K562 (cell line): Measurements from ENCODE around the gene CFD. TPM values are rescaled to one million over a fixed set of nuclear protein-coding genes. Genes with fewer than 3 reads are reported as not detected.

Source experiments
- CSDE1 ChIP-seq, 2 experiments: fragments of 450-650 bp; IDR thresholded peaks; 2 replicates each; pipeline ENCODE4 v1.6.1; 2016; ENCODE audit warnings: mild to moderate bottlenecking in 1 of 2
- DPF2 ChIP-seq: fragments of 450-650 bp; IDR thresholded peaks from 2 replicates; pipeline ENCODE4 v1.6.1; 2016
- RBM14 ChIP-seq: fragments of 200-400 bp; formaldehyde crosslinking; IDR thresholded peaks from 2 replicates; pipeline ENCODE4 v1.6.1; 2018; ENCODE audit warnings: low read depth, mild to moderate bottlenecking, low read length, moderate library complexity, borderline replicate concordance; ENCODE audit not compliant: insufficient read depth
- TARDBP ChIP-seq: fragments of 450-650 bp; IDR thresholded peaks from 2 replicates; pipeline ENCODE4 v1.6.1; 2016
- XRCC4 ChIP-seq: IDR thresholded peaks from one replicate; pipeline ENCODE4 v1.6.1; 2011; ENCODE audit not compliant: insufficient read depth, insufficient read length; ENCODE audit errors: extremely low read depth
- ZNF12 ChIP-seq: sonication (generic); formaldehyde crosslinking; IDR thresholded peaks from 2 replicates; pipeline ENCODE4 v1.4.0; 2020; ENCODE audit warnings: mild to moderate bottlenecking, missing genetic modification reagents
- ZNF699 ChIP-seq: fragments of 250-450 bp; sonication (Bioruptor Pico); IDR thresholded peaks from 2 replicates; pipeline ENCODE4 v1.8.0; 2021; ENCODE audit warnings: mild to moderate bottlenecking, moderate library complexity; ENCODE audit not compliant: insufficient replicate concordance
- polyA plus RNA-seq, 8 experiments: library from polyadenylated mRNA; depleted of rRNA in 4 of 8; stranded (reverse) in 5 of 8; unstranded in 3 of 8; fragments of >200 nt; fragmentation: Nextera tagmentation in 2 of 8; fragmentation: Illumina TruSeq in 1 of 8; extraction: Ambion mirVana in 2 of 8; extraction: Trizol in 1 of 8; gene quantifications; 2 replicates each; pipeline versions ENCODE4 v1.2.1 to v1.2.3, GENCODE V29; 2011 to 2014; ENCODE audit warnings: inconsistent platforms in 1 of 8, missing spikeins in 1 of 8
- total RNA-seq, 7 experiments: library from RNA; depleted of rRNA in 6 of 7; stranded (reverse); fragments of >200 nt in 6 of 7; fragmentation: Illumina TruSeq in 2 of 7; extraction: Trizol in 2 of 7; gene quantifications; 2 replicates each; pipeline versions ENCODE4 v1.2.1 to v1.2.3, GENCODE V29; 2011 to 2021; ENCODE audit warnings: low replicate concordance in 1 of 7
- TF ChIP-seq, protein P1 (sequence below): fragments of 450-650 bp; formaldehyde crosslinking; IDR thresholded peaks from 2 replicates; pipeline ENCODE4 v1.4.0; 2020; ENCODE audit warnings: mild to moderate bottlenecking, moderate library complexity
- TF ChIP-seq, protein P2 (sequence below): fragments of 200-800 bp; sonication (Bioruptor generic); IDR thresholded peaks from 2 replicates; pipeline ENCODE4 v1.6.1; 2017; ENCODE audit warnings: missing genetic modification characterization, missing compliant biosample characterization
- TF ChIP-seq, protein P3 (sequence below), 2 experiments: fragments of 450-650 bp in 1 of 2; sonication (generic) in 1 of 2; formaldehyde crosslinking; conservative IDR thresholded peaks; 2 replicates each; pipeline versions ENCODE4 v1.4.0 to v1.8.1; 2020 to 2022; ENCODE audit warnings: mild to moderate bottlenecking in 1 of 2, missing genetic modification reagents in 1 of 2

Gene CFD
- total and polyA plus RNA-seq, 9 of the 15 experiments (the other 6 are each of a cell fraction or from before 2014, with no cell fraction given): 0.52 to 59.4 (median 7.6) TPM

DNA sequence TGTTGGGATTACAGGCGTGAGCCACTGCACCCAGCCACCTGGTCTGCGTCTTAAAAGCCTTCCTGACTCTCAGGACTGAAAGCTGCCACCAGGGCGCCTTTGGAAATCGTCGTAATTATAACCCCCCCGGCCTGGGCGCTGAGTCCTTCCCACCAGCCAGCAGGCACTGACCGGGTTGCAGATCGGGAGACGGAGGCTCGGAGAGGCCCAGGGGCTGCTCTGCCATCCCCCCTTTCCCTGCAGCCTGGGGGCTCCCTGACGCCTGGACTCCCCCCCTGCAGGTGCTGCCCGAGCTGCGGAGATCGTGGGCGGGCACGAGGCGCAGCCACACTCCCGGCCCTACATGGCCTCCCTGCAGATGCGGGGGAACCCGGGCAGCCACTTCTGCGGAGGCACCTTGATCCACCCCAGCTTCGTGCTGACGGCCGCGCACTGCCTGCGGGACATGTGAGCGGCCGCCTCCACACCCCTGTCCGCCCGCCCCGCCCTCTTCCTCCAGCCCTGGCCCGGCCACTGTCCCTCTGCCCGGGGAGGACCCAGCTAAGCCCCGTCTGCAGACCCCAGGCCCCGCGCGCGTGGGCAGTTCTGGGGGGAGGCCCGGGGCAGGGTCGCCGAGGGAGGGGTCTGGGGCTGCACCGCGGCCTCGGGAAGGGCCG lies 16.2 kb upstream of the CFD start (continued):
- TF ChIP-seq, protein P1, sequence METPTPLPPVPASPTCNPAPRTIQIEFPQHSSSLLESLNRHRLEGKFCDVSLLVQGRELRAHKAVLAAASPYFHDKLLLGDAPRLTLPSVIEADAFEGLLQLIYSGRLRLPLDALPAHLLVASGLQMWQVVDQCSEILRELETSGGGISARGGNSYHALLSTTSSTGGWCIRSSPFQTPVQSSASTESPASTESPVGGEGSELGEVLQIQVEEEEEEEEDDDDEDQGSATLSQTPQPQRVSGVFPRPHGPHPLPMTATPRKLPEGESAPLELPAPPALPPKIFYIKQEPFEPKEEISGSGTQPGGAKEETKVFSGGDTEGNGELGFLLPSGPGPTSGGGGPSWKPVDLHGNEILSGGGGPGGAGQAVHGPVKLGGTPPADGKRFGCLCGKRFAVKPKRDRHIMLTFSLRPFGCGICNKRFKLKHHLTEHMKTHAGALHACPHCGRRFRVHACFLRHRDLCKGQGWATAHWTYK (CRISPR knock-in tag): no peak
- TF ChIP-seq TARDBP: no peak
- no peak for TF ChIP-seq RBM14
- TF ChIP-seq, protein P2, sequence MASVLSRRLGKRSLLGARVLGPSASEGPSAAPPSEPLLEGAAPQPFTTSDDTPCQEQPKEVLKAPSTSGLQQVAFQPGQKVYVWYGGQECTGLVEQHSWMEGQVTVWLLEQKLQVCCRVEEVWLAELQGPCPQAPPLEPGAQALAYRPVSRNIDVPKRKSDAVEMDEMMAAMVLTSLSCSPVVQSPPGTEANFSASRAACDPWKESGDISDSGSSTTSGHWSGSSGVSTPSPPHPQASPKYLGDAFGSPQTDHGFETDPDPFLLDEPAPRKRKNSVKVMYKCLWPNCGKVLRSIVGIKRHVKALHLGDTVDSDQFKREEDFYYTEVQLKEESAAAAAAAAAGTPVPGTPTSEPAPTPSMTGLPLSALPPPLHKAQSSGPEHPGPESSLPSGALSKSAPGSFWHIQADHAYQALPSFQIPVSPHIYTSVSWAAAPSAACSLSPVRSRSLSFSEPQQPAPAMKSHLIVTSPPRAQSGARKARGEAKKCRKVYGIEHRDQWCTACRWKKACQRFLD (CRISPR knock-in tag): no peak
- TF ChIP-seq CSDE1 (IDR thresholded peaks at IDR 0.05): no peak
- TF ChIP-seq, protein P3, sequence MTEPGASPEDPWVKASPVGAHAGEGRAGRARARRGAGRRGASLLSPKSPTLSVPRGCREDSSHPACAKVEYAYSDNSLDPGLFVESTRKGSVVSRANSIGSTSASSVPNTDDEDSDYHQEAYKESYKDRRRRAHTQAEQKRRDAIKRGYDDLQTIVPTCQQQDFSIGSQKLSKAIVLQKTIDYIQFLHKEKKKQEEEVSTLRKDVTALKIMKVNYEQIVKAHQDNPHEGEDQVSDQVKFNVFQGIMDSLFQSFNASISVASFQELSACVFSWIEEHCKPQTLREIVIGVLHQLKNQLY (CRISPR knock-in tag; conservative IDR thresholded peaks at IDR 0.05): no peak
- TF ChIP-seq XRCC4: no peak
- TF ChIP-seq DPF2: no peak
- TF ChIP-seq ZNF699 (CRISPR knock-in tag): no peak
- TF ChIP-seq ZNF12 (CRISPR knock-in tag): no peak
- TF ChIP-seq, all 486 proteins: peak for 35
